Tibial nerve (tissue), 4 donors: ENCODE measurements around the gene POLR1G. TPM values are rescaled to one million over a fixed set of nuclear protein-coding genes. Genes with fewer than 3 reads are reported as not detected.

ENCODE experiments used
- DNase-seq, 2 donors: peaks; one replicate each; pipeline ENCODE4 v3.0.0-alpha.2; 2019; ENCODE audit warnings: low spot score in 2 of 2
- H3K27ac ChIP-seq, 4 donors: fragments of 200-600 bp; sonication (generic) in 3 of 4; one replicate each; pipeline ENCODE4 v1.5.1; 2017 to 2019; ENCODE audit warnings: mild to moderate bottlenecking in 1 of 4
- H3K27me3 ChIP-seq, 2 donors: fragments of 200-600 bp; sonication (generic) in 1 of 2; one replicate each; pipeline versions ENCODE4 v1.5.1 to v1.6.0; 2017 to 2019
- H3K36me3 ChIP-seq, 3 donors: fragments of 200-600 bp; sonication (generic); one replicate each; pipeline ENCODE4 v1.5.1; 2018 to 2019
- H3K4me1 ChIP-seq, 4 donors: fragments of 200-600 bp; sonication (generic) in 3 of 4; one replicate each; pipeline ENCODE4 v1.5.1; 2017 to 2019
- H3K4me3 ChIP-seq, 4 donors: fragments of 200-600 bp; sonication (generic) in 3 of 4; one replicate each; pipeline ENCODE4 v1.5.1; 2017 to 2019; ENCODE audit warnings: mild to moderate bottlenecking in 1 of 4, moderate library complexity in 1 of 4
- H3K9me3 ChIP-seq, 4 donors: fragments of 200-600 bp; sonication (generic) in 3 of 4; one replicate each; pipeline ENCODE4 v1.5.1; 2017 to 2019
- EP300 ChIP-seq, 2 donors: sonication (generic); formaldehyde crosslinking; IDR thresholded peaks; one replicate each; pipeline ENCODE4 v1.6.1; 2017; ENCODE audit warnings: antibody characterized with exemption in 2 of 2, mild to moderate bottlenecking in 1 of 2
- POLR2A ChIP-seq, 2 donors: fragments of 450-650 bp; IDR thresholded peaks; one replicate each; pipeline ENCODE4 v1.6.1; 2017; ENCODE audit warnings: antibody characterized with exemption in 2 of 2, mild to moderate bottlenecking in 2 of 2, moderate library complexity in 2 of 2
- WGBS, 2 donors: methylation state at CpG; one replicate each; pipeline ENCODE4 v1.1.5; 2018; 5-methylcytosine and 5-hydroxymethylcytosine counted together
- total RNA-seq, 4 donors: library from RNA; depleted of rRNA; stranded (reverse); fragments of >200 nt; gene quantifications; one replicate each; pipeline ENCODE4 v1.1.0, GENCODE V29; 2016
- TF ChIP-seq, protein P1 (sequence below), 5 experiments: fragments of 200-600 bp in 3 of 5; fragments of 450-650 bp in 2 of 5; sonication (generic) in 3 of 5; IDR thresholded peaks; one replicate each; pipeline ENCODE4 v1.5.1; 2016 to 2019; ENCODE audit warnings: antibody characterized with exemption in 5 of 5, mild to moderate bottlenecking in 3 of 5, moderate library complexity in 2 of 5

Gene POLR1G
- total RNA-seq, 4 donors from 2014 or later: 2.2 to 10.8 (median 6.2) TPM

DNA sequence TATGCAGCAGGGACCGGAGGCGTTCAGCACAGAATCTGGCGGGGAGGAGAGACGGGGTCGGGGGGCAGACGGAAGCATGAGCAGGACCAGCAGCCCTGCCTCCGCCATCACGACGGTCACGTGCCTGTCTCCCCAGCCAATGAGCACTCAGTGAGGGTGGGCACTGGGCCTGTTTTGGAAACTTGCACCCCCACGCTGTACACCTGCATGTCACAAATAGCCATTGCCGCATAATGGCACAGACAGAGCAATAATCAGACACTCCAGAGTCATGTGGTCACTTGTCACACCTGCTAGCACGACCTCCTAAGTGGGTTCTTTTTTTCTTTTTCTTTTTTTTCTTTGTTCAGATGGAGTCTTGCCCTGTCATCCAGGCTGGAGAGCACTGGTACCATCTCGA, 44.8 kb upstream of the POLR1G start:
- no peak overlapping the region for H3K4me3 ChIP-seq
- TF ChIP-seq POLR2A (IDR thresholded peaks at IDR 0.05) (no peak), EP300 (IDR thresholded peaks at IDR 0.05) (no peak)
- TF ChIP-seq, protein P1, sequence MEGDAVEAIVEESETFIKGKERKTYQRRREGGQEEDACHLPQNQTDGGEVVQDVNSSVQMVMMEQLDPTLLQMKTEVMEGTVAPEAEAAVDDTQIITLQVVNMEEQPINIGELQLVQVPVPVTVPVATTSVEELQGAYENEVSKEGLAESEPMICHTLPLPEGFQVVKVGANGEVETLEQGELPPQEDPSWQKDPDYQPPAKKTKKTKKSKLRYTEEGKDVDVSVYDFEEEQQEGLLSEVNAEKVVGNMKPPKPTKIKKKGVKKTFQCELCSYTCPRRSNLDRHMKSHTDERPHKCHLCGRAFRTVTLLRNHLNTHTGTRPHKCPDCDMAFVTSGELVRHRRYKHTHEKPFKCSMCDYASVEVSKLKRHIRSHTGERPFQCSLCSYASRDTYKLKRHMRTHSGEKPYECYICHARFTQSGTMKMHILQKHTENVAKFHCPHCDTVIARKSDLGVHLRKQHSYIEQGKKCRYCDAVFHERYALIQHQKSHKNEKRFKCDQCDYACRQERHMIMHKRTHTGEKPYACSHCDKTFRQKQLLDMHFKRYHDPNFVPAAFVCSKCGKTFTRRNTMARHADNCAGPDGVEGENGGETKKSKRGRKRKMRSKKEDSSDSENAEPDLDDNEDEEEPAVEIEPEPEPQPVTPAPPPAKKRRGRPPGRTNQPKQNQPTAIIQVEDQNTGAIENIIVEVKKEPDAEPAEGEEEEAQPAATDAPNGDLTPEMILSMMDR (IDR thresholded peaks at IDR 0.05): no peak
- H3K27ac ChIP-seq: no peak overlapping the region
- no peaks in the 10 kb centered on the region for H3K27me3 ChIP-seq
- no peak for DNase-seq
- 85 to 91% methylated on average over 14 of the region's 14 CpGs for WGBS, 2 donors
- no peaks in the 10 kb centered on the region for H3K4me1 ChIP-seq
- H3K36me3 ChIP-seq: peaks cover 0 to 96% (median 2%) of the 10 kb centered on the region in 3 donors
- no peaks in the 10 kb centered on the region for H3K9me3 ChIP-seq

DNA sequence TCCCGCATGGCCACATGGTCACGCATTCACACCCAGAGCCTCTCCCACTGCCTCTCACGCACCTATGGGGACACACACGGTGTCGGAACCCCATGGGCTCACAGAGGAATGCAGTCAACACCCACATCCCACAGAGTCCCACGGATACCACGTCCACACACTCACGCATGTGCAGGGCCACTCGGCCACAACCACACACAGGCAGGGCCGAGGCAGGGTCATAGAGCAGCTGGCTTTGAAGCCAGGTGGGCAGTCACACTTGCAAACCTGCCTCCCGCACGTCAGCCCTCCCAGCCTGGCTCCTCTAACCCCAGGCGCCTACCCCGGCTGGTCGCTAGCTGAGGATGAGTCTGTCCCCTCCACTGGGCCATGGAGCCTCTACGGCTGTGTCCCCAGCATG, 44.2 kb upstream of the POLR1G start:
- whole genome bisulfite sequencing, 2 donors: 85 to 90% methylated on average over 14 to 16 of the region's 16 CpGs
- Histone ChIP-seq H3K4me1 (no peaks in the 10 kb centered on the region), H3K36me3 (peaks cover 0 to 91% (median 2%) of the 10 kb centered on the region in 3 donors), H3K9me3 (no peaks in the 10 kb centered on the region), H3K27ac (no peak overlapping the region), H3K27me3 (no peaks in the 10 kb centered on the region), H3K4me3 (no peak overlapping the region)
- no peak for DNase-seq
- TF ChIP-seq EP300 (IDR thresholded peaks at IDR 0.05) (no peak), POLR2A (IDR thresholded peaks at IDR 0.05) (no peak)
- TF ChIP-seq, protein P1 (IDR thresholded peaks at IDR 0.05): no peak

DNA sequence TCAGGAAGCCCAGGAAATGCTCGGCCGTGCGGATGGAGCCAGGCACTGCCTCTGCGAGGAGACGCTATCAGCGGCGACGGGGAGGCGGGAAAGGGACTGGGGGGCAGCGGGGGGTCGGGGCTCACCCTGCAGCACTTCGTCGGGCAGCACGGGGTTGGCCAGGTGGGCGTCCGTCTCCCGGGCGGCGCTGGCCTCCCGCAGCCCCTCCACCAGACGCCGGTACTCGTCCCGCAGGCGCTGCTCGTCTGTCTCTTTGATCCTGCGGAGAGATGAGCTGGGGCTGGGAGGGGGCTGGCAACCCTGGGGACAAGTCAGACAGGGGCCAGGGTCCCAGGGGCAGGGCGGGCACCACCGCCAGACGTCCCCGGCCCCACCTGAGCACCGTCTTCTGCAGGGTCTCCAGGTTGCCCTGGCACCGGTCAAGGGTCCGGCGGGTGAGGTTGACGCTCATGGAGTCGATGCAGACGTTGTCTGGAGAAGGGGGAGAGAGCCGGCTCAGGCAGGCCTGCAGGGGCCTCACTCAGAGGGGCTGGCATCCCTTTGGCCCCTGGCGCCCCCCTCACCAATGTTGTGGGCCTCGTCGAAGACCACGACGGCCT, 42.5 kb upstream of the POLR1G start:
- no peak overlapping the region for H3K4me3 ChIP-seq
- H3K4me1 ChIP-seq: peaks cover 0 to 4% (median 0%) of the 10 kb centered on the region in 4 donors
- no peaks in the 10 kb centered on the region for H3K9me3 ChIP-seq
- TF ChIP-seq POLR2A (IDR thresholded peaks at IDR 0.05) (no peak), EP300 (IDR thresholded peaks at IDR 0.05) (no peak)
- TF ChIP-seq, protein P1 (IDR thresholded peaks at IDR 0.05): no peak
- H3K27ac ChIP-seq: no peak overlapping the region
- peaks cover 0 to 75% (median 2%) of the 10 kb centered on the region in 3 donors for H3K36me3 ChIP-seq
- H3K27me3 ChIP-seq: no peaks in the 10 kb centered on the region
- no peak for DNase-seq
- WGBS, 2 donors: 90% methylated on average over 31 to 37 of the region's 44 CpGs

DNA sequence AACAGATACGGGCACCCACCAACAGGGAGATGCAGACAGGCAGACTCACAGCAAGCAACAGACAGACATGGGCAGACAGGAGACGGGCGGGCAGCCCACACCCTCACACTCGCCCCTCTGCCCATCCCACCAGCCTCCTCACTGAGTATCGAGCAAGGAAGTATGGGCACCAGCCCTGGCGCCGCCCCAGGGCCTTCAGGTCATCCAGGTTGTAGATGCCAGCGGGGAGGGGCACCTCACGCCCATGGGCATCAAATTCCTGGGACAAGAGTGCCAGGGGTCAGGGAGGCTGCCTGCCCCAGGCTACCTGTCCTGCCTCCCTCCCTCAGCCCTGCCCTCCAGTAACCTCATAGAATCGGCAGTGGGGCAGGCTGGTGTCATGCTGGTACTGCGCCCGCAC, 41.7 kb upstream of the POLR1G start:
- peaks cover 0 to 68% (median 2%) of the 10 kb centered on the region in 3 donors for H3K36me3 ChIP-seq
- 80 to 88% methylated on average over 4 to 7 of the region's 12 CpGs for WGBS, 2 donors
- TF ChIP-seq POLR2A (IDR thresholded peaks at IDR 0.05) (no peak), EP300 (IDR thresholded peaks at IDR 0.05) (no peak)
- TF ChIP-seq, protein P1 (IDR thresholded peaks at IDR 0.05): no peak
- no peaks in the 10 kb centered on the region for H3K27me3 ChIP-seq
- DNase-seq: no peak
- no peaks in the 10 kb centered on the region for H3K9me3 ChIP-seq
- H3K4me3 ChIP-seq: no peak overlapping the region
- H3K4me1 ChIP-seq: peaks cover 0 to 11% (median 0%) of the 10 kb centered on the region in 4 donors
- H3K27ac ChIP-seq: no peak overlapping the region

DNA sequence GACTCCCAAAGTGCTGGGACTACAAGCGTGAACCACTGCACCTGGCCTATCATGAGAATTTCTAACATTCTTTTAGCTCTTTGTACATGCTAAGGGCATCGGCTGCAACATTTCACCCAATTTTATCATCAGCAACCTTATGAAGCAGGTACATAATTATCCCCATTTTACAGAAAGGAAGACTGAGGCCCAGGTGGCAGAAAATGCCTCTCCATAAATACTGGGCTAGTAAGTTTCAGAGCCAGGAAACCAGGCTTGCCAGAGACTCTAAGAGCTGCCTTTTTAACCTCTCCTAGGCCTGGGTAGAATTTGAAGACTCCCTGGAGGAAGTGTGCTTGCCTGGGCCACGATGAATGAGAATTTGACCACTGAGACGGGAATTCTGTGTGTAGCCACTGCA, 38.3 kb upstream of the POLR1G start:
- Histone ChIP-seq H3K27ac (no peak overlapping the region), H3K4me1 (peaks cover 0 to 19% (median 0%) of the 10 kb centered on the region in 4 donors), H3K4me3 (no peak overlapping the region), H3K9me3 (no peaks in the 10 kb centered on the region), H3K27me3 (no peaks in the 10 kb centered on the region), H3K36me3 (peaks cover 0 to 37% (median 2%) of the 10 kb centered on the region in 3 donors)
- TF ChIP-seq, protein P1 (IDR thresholded peaks at IDR 0.05): no peak
- TF ChIP-seq POLR2A (IDR thresholded peaks at IDR 0.05): no peak
- TF ChIP-seq EP300 (IDR thresholded peaks at IDR 0.05): no peak
- WGBS, 2 donors: 92 to 94% methylated on average over 4 of the region's 4 CpGs
- no peak for DNase-seq
